Stimulated activated CD4-positive, alpha-beta T cell treated with anti-CD3 and anti-CD28 coated beads, Interleukin-2, amount 100 ng/mL, for 24 hours (primary cell): Measurements from ENCODE around the gene TDP2.

Experiments
- DNase-seq, 2 donors: peaks; one replicate each; pipeline ENCODE4 v3.0.0-alpha.2; 2020

The TDP2 gene, protein sequence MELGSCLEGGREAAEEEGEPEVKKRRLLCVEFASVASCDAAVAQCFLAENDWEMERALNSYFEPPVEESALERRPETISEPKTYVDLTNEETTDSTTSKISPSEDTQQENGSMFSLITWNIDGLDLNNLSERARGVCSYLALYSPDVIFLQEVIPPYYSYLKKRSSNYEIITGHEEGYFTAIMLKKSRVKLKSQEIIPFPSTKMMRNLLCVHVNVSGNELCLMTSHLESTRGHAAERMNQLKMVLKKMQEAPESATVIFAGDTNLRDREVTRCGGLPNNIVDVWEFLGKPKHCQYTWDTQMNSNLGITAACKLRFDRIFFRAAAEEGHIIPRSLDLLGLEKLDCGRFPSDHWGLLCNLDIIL

DNA sequence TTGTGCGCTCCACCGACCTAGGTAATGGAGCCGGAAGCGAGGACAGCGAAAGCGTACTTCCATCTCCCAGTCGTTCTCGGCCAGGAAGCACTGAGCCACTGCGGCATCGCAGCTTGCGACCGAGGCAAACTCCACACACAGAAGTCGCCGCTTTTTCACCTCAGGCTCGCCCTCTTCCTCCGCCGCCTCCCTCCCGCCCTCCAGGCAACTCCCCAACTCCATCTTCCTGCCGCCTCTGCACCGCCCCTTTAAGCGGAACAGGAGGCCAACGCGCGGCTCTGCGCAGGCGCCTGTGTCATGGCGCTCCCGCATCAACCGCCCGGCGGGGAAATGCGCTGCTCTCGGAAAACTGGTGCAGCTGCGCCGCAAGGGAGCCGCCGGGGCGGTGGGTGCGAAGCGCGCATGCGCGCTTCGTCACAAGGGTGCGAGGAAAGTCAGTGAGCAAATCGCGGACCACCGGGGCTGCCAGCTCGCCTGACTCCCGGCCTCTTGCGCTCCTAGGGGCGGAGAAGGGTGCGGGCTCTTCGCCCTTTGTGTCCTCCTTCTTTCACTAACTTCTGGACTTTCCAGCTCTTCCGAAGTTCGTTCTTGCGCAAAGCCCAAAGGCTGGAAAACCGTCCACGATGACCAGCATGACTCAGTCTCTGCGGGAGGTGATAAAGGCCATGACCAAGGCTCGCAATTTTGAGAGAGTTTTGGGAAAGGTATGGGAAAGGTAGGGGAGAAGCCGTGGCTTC is at the start of gene TDP2, which contains the start of gene ACOT13:
Gene TDP2 (minus strand): TSS at position 259 of the 737 bp plus-strand sequence. CDS start 37 bp downstream, at position 222.
Gene ACOT13 (plus strand): TSS at position 437 of the 737 bp plus-strand sequence. CDS start 187 bp downstream, at position 624.
- peak; percentile 95 for DNase-seq

DNA sequence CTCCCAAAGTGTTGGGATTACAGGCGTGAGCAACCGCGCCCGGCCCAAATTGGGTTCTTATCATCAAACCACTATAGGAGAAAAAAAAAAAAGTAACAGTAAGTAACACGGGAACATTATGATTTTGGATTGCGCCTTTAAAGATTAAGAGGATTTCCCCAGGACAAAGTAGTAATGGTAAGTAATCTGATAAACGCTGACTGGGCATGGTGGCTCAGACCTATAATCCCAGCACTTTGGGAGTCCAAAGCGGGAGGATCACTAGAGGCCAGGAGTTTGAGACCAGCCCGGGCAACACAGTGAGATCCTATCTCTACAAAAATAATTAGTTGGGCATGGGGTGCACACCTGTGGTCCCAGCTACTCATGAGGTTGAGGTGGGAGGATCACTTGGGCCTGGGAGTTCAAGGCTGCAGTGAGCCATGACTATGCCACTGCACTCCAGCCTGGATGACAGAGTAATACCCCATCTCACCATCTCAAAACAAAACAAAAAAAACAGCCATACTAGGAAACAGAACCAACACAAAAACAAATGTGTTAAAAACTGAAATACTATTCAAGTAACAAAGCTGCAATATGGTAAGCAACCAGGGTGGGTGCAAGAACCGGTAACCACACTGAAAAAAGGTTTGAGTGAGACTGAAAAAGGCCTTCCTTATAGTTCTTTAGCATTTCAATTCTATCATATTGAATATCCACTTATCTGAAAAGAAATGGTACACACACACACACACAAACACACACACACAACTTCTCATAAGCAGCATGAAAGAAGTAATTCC is 44.0 kb upstream of the TDP2 start:
- DNase-seq: no peak

DNA sequence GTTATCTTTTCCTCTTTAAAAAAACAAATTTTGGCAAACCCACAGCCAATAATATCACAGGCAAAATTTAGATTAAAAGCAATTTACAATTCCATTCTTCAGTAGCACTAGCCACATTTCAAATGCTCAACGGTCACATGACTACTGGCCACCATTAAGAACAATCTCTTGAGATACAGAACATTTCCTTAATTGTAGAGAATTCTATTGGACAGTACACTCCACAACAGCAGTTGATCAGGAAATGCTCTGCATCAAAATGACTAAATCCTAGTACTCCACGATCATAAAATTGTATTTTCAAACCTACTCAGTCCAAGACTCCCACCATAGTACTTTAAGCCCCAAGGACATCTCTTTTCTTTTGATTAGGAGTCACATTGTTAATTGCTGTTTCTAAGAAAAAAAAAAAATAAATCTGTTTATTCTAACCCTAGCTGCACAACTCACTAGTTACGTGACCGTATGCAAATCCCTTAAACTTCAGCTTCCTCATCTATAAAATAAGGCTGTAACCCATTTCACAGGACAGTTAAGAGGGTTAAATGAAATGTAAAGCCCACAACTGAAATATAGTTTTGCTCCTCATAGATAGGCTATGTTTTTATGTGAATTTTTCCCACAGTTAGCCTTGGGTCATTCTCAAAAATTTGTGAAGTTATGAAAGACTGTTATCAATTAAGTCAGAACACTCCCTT is 42.5 kb upstream of the TDP2 start:
- DNase-seq: no peak

DNA sequence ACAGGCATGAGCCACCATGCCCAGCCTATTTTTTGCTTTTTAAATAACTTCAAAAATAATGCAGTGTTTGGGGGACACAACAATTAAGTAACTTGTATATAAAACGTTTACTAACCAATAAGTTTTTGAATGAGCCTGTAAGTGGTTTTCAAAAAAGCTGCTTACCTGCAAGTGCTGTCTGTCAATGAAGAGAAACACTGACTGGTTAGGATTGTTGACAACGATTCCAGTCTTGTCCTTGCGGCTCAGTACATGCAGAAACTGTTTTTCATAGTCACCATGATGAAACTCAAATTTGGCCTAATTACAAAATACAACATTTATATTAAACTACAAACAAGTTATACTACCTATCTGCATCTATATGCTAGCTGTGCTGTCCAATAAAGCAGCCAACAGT is 41.9 kb upstream of the TDP2 start:
- no peak for DNase-seq

DNA sequence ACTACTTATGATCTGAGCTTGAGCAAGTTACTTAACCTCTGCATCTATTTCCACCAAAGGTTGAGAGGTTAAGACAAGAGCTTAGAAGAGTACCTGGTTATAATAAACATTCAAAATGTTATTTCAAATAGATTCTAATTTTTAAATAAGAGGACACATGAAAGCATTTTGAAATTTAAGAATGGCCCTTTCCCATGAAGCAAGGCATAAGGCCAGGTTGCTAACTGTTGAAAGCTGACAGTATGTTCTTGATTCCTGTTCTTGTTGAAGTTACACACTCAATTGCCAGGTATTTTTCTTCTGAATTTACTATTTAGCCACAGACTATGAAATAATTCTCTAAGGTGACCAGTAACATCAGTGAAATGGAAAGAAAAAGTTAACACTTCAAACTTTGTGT is 37.8 kb upstream of the TDP2 start:
- DNase-seq: no peak

DNA sequence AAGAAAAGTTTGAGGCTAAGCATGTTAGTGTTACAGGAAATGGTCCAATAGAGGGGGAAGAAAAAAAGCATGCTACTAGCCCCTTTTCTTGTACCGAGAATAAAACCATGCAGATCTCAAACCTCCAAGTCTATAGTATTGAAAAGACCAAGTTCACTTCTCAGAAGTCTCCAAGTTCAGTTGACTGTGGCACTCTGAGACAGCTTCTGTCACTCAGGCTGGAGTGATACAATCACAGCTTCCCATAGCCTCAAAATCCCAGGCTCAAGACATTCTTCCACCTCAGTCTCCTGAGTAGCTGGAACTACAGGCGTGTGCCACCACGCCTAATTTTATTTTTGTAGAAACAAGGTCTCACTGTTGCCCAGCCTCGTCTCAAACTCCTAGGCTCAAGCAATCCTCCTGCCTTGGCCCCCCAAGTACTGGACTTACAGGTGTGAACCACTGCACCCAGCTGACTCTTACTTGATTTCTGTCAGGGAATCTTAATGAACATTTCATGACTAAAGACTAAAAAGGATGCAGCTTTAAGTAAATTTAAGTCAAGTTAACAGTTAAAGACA is 36.1 kb upstream of the TDP2 start:
- no peak for DNase-seq

DNA sequence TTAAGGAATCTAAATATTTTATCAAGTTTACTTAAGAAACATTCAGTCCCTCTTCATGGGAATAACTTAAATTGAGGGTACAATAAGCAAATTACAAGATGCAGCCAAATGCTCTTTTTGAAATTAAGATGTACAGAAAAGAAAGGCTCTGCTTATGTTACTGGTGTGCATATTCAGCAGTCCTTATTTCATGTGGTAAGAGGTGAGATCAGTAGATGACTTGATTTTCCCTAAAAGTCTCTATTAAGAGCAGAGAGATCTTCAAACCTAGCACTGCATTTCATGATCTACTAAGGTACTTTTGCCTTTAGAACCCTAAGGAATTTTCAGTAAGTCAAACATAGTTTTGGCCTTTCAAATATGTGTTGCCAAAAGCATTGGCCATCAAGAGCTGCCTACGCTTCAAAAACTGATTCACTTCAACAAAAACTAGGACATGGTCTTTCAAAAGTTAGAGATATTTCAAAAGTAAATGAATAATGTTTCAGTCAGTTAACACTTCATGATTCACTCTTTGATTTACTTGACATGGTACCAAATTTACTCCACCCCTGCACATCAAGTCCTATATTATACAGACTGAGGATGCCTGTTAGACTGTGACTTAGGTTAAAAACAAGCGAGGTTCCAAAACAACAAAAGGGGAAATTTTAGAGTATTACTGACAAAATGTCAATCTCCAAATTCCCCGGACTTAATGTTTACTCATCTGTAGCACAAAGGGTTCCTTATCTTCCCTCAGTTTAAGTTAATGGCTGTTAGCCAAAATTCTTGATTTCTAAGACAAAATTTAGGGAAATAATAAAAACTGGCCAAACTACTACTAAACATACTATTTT is 33.0 kb upstream of the TDP2 start:
- DNase-seq: no peak

DNA sequence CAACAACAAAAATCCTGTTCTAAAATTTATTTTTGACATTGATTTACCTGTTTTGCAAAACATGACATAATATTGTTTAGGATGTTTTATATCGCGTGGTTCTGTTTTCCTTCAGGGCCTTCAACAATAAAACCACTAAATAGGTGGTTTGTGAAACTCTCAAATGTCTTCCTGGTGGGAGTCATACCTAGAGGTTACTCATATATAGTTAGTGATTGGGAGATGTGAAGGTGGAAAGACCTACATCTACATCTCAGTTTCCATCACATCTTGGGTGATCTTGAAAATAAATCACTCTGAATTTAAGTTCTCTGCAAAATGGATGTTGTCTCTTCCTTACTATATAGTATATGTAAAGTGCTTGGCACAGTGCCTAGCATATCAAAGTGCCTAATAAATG is 29.4 kb upstream of the TDP2 start:
- no peak for DNase-seq

DNA sequence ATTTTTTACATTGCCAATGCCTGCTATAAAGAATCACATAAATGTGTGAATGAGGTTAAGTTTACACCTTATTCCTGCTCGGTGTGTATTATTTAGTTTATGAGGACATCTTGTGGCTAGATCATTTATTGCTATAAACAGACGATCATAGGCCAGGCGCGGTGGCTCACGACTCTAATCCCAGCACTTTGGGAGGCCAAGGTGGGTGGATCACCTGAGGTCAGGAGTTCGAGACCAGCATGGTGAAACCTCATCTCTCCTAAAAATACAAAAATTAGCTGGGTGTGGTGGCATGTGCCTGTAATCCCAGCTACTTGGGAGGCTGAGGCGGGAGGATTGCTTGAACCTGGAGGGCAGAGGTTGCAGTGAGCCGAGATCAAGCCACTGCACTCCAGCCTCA is 28.9 kb upstream of the TDP2 start:
- DNase-seq: peak; percentile 38 to 40

DNA sequence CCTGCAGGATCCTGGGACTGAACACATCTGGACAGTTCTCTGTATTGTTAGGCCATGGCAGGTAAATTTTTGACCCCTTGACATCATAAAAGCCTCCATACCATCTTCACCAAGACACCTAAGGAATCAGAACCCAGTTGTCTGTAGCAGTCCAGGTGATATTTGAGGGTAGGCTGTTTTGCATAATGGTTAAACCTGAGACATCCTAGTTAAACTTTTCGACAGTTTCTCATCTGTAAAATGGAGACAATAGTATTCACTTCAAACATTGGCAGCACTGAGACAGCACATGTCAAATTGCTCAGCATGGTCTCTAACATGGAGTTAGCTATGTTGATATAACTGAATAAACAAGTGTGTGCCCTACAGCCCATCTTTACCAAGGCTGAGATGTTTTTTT is 27.5 kb upstream of the TDP2 start:
- no peak for DNase-seq

DNA sequence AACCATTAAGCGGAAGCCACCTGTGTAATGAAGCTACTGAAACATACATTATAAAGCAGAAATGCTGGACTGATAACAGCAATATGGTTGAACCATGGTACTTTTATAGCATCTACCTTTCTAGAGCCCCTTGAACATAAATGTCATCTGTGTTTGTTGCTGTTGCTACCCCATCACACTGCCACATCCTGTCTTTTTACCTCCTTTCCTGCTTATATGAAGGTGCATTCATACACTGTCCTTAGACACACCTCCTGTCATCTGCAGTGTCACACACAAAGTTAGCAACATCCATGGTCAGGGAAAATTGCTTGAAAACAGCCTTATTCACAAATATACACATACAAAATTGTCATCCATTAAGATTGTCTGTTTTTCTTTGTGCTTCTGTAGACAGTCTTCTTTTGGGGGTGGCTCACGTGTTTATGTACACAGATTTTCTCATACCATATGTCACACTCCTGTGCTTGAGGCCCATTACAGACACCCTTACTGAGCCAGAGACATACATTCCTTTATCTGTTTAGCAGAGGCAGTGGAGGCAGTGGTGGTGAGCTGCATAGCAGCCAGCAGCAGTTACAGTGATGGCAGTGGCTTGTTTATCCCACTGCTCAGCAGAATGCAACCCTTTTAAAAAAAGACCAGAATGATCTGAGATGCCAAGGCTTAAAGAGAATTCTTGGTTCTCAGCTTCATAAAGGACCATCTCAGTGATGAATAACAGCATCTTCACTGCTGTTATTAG is 26.3 kb upstream of the TDP2 start:
- DNase-seq: no peak

DNA sequence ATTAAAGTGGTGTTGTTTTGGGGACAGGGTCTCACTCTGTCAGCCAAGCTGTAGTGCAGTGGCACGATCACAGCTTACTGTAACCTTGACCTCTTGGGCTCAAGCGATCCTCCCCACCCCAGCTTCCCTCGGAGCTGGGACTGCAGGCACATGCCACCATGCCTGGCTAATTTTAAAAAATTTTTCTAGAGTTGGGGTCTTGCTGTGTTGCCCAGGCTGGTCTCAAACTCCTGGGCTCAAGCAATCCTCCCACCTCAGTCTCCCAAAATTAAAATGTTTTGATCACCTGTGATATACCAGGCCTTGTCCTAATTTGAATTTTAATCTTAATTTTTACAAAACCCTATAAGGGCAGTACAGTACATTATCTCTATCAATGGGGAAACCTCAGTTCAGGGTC is 25.7 kb upstream of the TDP2 start:
- no peak for DNase-seq

DNA sequence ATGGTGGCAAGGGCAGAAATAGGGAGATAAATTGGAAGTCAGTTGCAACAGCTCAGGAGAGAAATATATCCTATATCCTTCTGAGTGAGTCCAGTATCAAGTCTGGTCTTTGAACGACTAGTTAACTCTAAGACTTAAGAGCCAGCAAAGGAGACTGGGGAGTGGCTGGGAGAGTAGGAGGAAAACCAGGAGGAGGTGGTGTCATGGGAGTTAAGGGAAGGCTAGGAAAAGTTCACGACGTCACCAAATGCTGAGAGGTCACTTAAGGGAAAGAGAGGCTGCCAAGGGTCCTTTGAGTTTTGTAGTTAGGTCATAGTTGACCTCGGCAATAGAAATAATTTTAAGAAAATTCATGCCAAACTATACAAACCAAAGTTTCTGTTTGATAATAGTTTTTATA is 25.3 kb upstream of the TDP2 start:
- no peak for DNase-seq

DNA sequence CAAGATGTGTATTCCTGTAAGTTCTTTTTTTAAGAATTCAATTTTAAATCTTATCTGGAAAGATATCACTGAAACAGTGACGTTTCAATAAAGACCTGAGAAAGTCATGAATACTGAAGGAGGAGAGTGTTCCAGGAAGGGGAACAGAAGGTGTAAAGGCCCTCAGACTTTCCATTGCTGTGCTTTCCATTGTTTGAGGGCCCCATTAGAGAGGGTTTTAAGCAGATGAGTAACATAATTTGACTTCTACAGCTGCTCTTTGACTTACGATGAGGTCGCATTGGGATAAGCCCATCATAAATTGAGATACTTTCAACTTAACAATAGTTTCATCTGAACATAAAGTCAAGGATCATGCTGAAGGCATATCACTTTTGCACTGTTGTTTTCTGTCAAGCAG is 24.9 kb upstream of the TDP2 start:
- DNase-seq: no peak

DNA sequence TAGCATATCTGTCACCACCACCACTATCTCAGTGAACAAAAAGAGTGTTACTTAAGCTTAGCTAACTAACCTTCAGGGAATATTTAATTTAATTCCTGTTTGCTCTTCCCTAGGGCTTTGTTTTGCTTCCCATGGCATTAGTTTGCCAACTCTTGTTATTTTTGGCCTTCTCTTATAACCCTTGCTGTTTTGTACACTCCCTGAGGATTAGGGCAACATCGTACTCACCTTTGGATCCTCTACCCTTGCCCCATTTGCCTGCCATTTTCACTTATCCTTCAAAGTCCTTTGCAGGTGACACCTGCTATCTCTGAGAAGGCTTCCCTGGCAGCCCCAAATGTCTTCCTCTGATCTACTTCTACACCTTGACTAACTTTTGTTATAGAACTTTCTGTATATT is 23.9 kb upstream of the TDP2 start:
- DNase-seq: no peak

DNA sequence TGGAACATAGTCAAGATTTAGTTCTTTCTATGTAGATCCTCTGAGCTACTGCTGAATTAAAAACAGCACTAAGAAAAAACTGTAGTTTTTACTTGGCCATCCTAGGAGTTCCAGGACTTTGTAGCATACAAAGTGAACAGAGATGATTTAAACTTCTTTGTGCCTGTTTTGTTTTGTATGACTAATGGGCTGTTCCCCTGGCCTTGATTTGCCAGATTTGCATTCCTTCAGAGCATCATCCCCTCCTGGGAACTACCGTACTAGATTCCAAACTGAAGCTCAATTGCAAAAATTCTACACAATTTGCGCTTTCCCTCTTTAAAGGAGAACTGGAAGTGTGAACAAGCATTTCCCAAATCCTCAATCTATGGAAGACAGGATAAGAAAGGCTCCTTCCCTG is 23.3 kb upstream of the TDP2 start:
- DNase-seq: no peak

DNA sequence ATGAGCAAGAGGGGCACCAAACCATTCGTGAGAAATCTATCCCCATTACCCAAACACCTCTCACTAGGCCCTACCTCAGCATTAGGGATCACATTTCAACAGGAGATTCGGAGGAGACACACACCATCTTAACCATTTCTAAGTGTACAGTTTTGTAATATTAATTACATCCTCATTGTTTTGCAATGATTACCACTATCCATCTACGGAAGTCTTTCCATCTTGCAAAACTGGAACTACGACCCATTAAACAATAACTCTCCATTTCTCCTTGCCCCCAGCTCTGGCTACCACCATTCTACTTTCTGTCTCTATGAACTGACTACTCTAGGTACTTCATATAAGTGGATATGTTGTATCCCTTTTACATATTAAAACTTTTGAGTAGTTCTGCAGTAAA is 20.2 kb upstream of the TDP2 start:
- no peak for DNase-seq

DNA sequence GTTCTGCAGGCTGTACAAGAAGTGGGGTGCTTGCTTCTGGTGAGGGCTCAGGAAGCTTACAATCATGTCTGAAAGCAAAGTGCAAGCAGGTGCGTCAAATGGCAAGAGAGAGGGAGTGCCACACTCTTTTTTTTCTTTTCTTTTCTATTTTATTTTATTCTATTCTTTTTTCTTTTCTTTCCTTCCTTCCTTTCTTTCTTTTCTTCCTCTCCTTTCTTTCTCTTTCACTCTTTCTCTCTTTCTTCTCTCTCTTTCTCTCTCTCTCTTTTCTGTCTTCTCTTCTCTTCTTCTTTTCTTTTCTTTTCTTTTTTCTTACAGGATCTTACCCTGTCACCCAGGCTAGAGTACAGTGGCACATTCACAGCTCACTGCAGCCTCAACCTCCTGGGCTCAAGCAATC is 19.7 kb upstream of the TDP2 start:
- no peak for DNase-seq

DNA sequence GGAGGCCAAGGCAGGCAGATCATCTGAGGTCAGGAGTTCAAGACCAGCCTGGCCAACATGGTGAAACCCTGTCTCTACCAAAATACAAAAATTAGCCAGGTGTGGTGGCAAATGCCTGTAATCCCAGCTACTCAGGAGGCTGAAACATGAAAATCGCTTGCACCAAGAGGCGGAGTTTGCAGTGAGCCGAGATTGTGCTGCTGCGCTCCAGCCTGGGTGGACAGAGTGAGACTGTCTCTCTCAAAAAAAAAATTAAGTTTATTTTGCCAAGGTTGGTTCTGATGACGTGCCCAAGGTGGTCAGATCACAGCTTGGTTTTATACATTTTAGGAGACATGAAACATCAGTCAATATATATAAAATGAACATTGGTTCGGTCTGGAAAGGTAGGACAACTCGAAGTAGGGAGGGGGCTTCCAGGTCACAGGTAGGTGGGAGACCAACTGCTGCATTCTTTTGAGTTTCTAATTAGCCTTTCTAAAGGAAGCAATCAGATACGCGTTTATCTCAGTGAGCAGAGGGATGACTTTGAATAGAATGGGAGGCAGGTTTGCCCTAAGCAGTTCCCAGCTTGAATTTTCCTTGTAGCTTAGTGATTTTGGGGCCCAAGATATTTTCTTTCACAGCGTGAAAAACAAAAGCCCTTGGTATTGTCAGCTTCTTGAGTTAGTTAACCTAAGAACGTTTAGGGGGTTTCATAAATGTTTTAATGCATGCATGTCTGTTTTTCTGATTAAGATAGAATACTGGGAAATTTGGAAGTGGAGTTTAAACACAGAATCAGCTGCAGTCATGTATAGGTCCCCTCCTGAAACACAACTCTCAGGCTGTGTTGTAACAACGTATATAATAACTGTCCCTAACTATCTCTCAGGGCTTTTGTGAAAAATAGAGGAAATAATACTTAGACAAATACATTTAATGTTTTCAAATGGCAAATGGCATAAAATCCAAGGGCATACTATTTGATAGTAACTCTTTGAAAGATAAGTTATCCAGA is 16.9 kb upstream of the TDP2 start:
- no peak for DNase-seq

DNA sequence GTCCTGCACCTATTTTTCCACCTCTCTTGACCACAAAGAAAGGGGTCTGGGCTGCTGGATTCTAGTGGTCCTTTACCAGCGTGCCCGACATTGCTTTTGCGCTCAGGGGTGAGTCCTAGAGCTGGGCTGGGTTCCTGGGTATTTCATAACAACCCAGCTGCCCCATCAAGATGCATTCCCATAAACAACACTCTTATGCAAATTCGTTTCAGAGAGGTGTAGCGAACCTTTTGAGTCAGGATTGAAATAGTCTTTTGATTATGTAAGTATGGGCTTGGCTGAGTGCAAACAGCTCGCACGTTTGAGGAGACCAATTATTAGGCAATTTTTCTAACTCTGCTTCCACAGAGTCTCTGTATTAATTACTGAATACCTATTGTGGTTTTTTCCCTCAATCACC is 13.9 kb upstream of the TDP2 start:
- no peak for DNase-seq
